HG03354 (cell line): Measurements from ENCODE around the gene SOX13.
"Not testable (repeated sequence)": the region's sequence is repeated elsewhere in the genome, so short reads cannot be mapped to it uniquely, and the experiment has no call there.

Experiments used
- ATAC-seq: cut with Tn5 transposase; IDR thresholded peaks from one replicate; pipeline ENCODE4 v1.9.1; 2021; ENCODE audit warnings: mild to moderate bottlenecking; ENCODE audit not compliant: unreplicated experiment, poor library complexity, severe bottlenecking

Gene SOX13

GRCh38 chr1:204072931-204073836, at the start of gene SOX13:
Gene SOX13, plus strand, starts transcription at chr1:204073115. Its CDS starts 39,801 bp downstream, at chr1:204112916.
- no peak for ATAC-seq

- no peak for ATAC-seq
Observed at GRCh38 chr1:204025917-204026707, 46.8 kb upstream of the SOX13 start.

- ATAC-seq = no peak
Observed at GRCh38 chr1:204027446-204027845, 45.5 kb upstream of the SOX13 start.

- no peak for ATAC-seq
Observed at GRCh38 chr1:204029016-204029415, 43.9 kb upstream of the SOX13 start.

- no peak for ATAC-seq
Observed at GRCh38 chr1:204031098-204031710, 41.7 kb upstream of the SOX13 start.

- no peak for ATAC-seq
Observed at GRCh38 chr1:204032642-204033235, 40.2 kb upstream of the SOX13 start.

- no peak for ATAC-seq
Observed at GRCh38 chr1:204033306-204033705, 39.6 kb upstream of the SOX13 start.

GRCh38 chr1:204036882-204037655, 35.8 kb upstream of the SOX13 start:
- ATAC-seq = no peak

- no peak for ATAC-seq
Observed at GRCh38 chr1:204041232-204041767, 31.6 kb upstream of the SOX13 start.

GRCh38 chr1:204041803-204042505, 31.0 kb upstream of the SOX13 start:
- no peak for ATAC-seq

- ATAC-seq = no peak
Observed at GRCh38 chr1:204042516-204042915, 30.4 kb upstream of the SOX13 start.

GRCh38 chr1:204043680-204044079, 29.2 kb upstream of the SOX13 start:
- ATAC-seq = no peak

GRCh38 chr1:204044448-204044847, 28.5 kb upstream of the SOX13 start:
- ATAC-seq = no peak

- ATAC-seq = no peak
Observed at GRCh38 chr1:204045430-204045829, 27.5 kb upstream of the SOX13 start.

- no peak for ATAC-seq
Observed at GRCh38 chr1:204046346-204046745, 26.6 kb upstream of the SOX13 start.

GRCh38 chr1:204048796-204049195, 24.1 kb upstream of the SOX13 start:
- not testable (repeated sequence) for ATAC-seq

GRCh38 chr1:204051258-204051657, 21.7 kb upstream of the SOX13 start:
- ATAC-seq = no peak

GRCh38 chr1:204051718-204052117, 21.2 kb upstream of the SOX13 start:
- no peak for ATAC-seq
